NB4 (cell line): Measurements from ENCODE around the gene DNMT3A.

Experiments used
- DNase-seq: peaks from one replicate; pipeline ENCODE4 v3.0.0; 2010; ENCODE audit warnings: low read depth
- H3K4me3 ChIP-seq: one replicate; pipeline ENCODE4 v1.5.1; 2011; ENCODE audit warnings: mild to moderate bottlenecking, low read depth, low read length, moderate library complexity
- MYC ChIP-seq: IDR thresholded peaks from 2 replicates; pipeline ENCODE4 v1.6.1; 2011; ENCODE audit warnings: low read depth, low read length
- POLR2A ChIP-seq: IDR thresholded peaks from 2 replicates; pipeline ENCODE4 v1.6.1; 2011; ENCODE audit warnings: mild to moderate bottlenecking; ENCODE audit not compliant: insufficient read length; ENCODE audit errors: extremely low read depth
- TF ChIP-seq, protein P1 (sequence below): IDR thresholded peaks from 2 replicates; pipeline ENCODE4 v1.6.1; 2011; ENCODE audit warnings: low read depth, low read length
- TF ChIP-seq, protein P2 (sequence below): IDR thresholded peaks from one replicate; pipeline ENCODE4 v1.5.1; 2012; ENCODE audit warnings: low read depth, low read length

Gene DNMT3A

DNA sequence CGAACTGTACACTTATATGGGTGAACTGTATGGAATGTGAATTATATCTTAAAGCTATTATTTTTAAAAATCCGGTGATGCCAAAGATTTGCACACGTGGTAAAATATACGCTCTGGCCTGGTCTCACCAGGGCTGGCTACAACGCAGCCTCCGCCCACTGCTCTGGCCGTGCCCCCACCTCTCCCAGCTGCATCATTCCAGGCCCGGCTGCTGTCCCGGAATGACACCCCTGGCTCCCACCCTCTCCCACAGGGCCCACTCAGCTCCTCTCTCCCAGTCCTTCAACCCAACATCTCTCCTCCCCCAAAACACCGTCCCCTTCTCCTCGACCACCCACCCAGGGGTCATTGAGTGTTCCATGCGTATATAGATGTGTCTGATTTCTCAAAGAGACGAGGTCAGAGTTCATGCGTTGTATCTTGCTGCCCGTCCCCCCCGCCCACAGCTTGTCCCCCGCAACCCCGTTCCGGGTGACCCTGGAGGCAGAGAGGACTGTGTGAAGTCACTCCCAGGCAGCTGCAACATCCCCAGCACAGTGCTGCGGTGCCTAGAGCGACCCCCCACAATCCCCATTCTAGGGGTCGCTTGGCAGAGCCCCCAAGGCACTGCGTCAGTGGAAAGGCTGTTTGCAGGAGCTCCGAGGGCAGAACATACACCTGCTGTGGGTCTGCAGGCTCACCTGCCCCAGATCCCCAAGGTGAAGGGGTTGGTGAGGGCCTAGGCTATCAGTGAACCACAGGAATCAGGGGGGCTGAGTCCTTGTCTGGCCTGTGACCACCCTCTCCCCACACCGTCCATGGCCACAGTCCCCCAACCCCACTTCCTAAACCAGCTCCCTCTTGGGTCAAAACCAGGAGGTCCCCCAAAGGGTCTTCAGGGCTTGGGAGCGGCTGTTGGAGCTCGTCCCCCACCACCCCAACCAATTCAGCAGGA lies 13.3 kb downstream of the DNMT3A start:
- H3K4me3 ChIP-seq: no peak overlapping the region
- no peak for DNase-seq
- TF ChIP-seq, protein P1, sequence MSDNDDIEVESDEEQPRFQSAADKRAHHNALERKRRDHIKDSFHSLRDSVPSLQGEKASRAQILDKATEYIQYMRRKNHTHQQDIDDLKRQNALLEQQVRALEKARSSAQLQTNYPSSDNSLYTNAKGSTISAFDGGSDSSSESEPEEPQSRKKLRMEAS: no peak
- TF ChIP-seq, protein P2, sequence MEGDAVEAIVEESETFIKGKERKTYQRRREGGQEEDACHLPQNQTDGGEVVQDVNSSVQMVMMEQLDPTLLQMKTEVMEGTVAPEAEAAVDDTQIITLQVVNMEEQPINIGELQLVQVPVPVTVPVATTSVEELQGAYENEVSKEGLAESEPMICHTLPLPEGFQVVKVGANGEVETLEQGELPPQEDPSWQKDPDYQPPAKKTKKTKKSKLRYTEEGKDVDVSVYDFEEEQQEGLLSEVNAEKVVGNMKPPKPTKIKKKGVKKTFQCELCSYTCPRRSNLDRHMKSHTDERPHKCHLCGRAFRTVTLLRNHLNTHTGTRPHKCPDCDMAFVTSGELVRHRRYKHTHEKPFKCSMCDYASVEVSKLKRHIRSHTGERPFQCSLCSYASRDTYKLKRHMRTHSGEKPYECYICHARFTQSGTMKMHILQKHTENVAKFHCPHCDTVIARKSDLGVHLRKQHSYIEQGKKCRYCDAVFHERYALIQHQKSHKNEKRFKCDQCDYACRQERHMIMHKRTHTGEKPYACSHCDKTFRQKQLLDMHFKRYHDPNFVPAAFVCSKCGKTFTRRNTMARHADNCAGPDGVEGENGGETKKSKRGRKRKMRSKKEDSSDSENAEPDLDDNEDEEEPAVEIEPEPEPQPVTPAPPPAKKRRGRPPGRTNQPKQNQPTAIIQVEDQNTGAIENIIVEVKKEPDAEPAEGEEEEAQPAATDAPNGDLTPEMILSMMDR: no peak
- no peak for TF ChIP-seq POLR2A
- TF ChIP-seq MYC: no peak

DNA sequence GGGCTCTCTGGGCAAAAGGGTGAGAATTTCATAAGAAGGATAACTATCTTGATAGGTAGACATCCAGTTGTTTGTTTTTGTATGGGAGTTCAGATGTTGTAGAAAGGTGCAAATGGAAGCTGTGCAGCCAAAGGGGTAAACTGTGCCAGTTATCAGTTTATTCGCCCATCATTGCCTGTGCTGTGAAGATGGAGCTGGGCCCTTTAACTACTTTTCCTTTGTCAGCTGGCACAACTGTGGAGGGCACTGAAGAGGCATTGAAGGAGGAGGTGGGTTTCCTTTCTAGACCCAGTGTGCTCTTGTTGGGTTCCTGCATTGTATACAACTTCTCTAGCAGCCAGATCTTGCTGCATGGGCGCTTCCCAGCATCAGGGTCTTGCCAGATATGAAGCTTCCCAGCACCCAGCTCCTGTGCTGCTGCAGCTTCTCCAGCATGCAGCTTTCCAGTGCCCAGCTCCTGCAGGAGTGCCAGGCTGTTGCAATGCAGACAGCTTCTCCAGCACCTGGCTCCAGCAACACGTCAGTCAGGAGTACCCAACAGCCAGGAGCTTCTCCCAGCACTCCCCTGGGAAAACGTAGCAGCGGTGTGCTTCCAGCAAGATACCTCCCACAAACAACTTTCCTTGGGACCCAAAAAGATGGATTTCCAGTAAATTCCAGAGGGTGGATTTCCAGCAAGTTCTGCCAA lies 15.3 kb downstream of the DNMT3A start:
- TF ChIP-seq MYC (no peak), POLR2A (no peak)
- TF ChIP-seq, protein P2: no peak
- TF ChIP-seq, protein P1: no peak
- H3K4me3 ChIP-seq: no peak overlapping the region
- no peak for DNase-seq

DNA sequence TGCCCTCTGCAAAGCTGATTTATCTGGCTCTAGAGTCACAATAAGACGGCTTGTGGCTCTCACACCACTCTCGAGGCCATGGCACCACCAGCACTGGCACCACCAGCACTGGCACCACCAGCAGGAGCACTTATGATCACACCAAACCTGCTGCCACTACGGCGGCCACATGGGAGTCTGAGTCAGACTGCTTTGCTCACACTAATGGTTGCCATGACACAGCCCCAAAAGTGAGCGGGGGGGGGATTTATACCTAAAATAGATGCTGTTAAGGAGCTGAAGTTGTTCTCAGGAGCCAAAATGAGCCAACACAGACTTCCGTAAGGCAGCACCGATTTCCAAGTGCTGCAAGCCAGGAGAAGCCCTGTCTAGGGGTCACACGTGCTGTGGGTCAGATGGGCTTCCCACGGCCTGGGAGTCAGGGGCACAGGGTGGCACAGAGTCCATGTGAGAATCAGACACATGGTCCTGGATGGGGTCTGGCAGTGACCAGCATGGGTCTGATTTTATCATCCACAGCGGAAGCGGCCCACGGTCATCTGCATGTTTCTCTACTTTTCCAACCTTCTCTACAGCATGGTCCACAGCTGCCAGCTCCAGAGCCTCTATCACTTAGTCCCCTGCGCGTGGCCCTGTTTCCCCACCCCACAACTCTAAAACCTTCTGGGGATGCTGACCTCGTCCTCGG lies 16.7 kb downstream of the DNMT3A start:
- TF ChIP-seq POLR2A (no peak), MYC (no peak)
- TF ChIP-seq, protein P1: no peak
- TF ChIP-seq, protein P2: no peak
- DNase-seq: no peak

DNA sequence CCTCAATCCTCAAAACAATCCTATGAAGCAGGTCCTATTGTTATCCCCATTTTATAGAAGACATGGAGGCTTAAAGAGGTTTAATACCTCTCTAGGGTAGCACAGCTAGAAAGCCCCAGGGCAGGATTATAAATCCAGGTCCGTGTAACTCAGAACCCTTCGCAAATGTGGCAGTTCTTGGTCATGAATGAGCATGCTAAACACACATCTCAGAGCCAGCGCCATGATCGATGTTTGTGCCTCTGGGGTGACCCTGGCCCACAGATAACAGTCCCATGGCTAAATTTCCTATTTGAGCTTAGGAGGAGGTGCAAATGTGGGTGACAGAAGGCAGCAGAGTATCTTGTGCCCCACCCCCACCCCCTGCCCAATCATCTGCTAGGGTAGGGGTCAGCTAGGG lies 17.5 kb downstream of the DNMT3A start:
- TF ChIP-seq MYC: no peak
- TF ChIP-seq, protein P2: no peak
- no peak for TF ChIP-seq POLR2A
- TF ChIP-seq, protein P1: no peak
- H3K4me3 ChIP-seq: no peak overlapping the region
- DNase-seq: no peak

More for the DNA sequence above, 16.7 kb downstream of the DNMT3A start:
- H3K4me3 ChIP-seq: no peak overlapping the region

DNA sequence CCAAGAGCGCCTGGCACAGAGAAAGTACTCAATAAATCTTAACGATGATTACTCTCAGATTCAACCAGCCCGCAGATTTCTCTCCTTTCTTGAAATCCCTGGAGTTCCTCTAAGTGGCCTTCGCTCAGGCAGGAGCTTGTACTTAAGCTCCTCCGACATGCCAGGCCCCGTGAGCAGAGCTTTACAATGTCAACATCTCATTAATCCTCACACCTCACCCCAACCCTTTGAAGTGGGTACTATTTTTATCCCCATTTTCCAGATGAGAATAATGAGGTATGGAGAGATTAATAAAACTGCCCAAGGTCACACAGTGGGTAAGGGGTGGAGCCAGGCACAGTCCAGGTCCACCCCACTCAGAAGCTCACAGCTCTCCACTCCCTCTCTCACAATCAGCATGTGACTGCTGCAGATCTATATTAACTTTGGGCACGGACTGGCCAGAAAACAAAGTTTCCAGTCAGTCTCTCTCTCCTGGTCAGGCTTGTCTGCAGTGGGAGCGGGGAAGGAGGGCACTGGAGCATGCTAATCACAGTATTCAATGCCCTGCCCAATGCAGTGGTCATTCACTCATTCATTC lies 18.0 kb downstream of the DNMT3A start:
- TF ChIP-seq, protein P1: no peak
- no peak for TF ChIP-seq POLR2A
- H3K4me3 ChIP-seq: no peak overlapping the region
- no peak for DNase-seq
